K562 (cell line): ENCODE data around the gene SATB2. TPM values are rescaled to one million over a fixed set of nuclear protein-coding genes. Genes with fewer than 3 reads are reported as not detected.

Experiments
- ATAC-seq: fragments of 200-7000 bp; cut with Tn5 transposase; 3 replicates; pipeline ENCODE4 v1.9.1; 2020; ENCODE audit warnings: moderate library complexity
- BruUV-seq: library from RNA; stranded (reverse); fragments of 400-500 nt; replicated peaks from 2 replicates; lab custom pipeline; 2021; lab: Mats Ljungman, UMichigan
- CTCF ChIA-PET: fragments of 300-600 bp; formaldehyde crosslinking; extraction: SDS; loops from one replicate; lab custom pipeline; 2021; ENCODE audit warnings: low intra/inter-chr PET ratio; lab: Yijun Ruan, JAX
- POLR2A ChIA-PET: fragments of 300-600, 350-650 bp; sonication (Branson Sonifier 250); formaldehyde crosslinking; extraction: SDS; loops from one replicate; lab custom pipeline; 2021; ENCODE audit warnings: antibody characterized with exemption, inconsistent platforms; lab: Yijun Ruan, JAX
- DNase-seq, 4 experiments: peaks; one replicate each; pipeline versions ENCODE4 v3.0.0 to v3.0.0-alpha.2; 2011 to 2018; ENCODE audit warnings: low spot score in 3 of 4, mixed read lengths in 3 of 4; ENCODE audit errors: extremely low read depth in 1 of 4
- FAIRE-seq: peaks from 2 replicates; lab custom pipeline; 2011; peaks lifted over from hg19 to GRCh38; lab: Jason Lieb, UNC
- H2AFZ ChIP-seq: 2 replicates; pipeline ENCODE4 v1.6.0; 2011; ENCODE audit warnings: low read depth, low read length, control low read depth, inconsistent platforms
- H3K27ac ChIP-seq: fragments of 200-600 bp; 3 replicates; pipeline ENCODE4 v1.8.0; 2011; ENCODE audit warnings: low read depth, mild to moderate bottlenecking, control low read depth, inconsistent platforms, low read length, moderate library complexity, mixed read lengths; ENCODE audit errors: extremely low read depth
- H3K27me3 ChIP-seq, 2 experiments: fragments of 300-600 bp in 1 of 2; 2 replicates in 1 of 2; 3 replicates in 1 of 2; pipeline versions ENCODE4 v1.6.0 to v1.8.0; 2011; ENCODE audit warnings: inconsistent platforms in 2 of 2, low read length in 2 of 2, mild to moderate bottlenecking in 1 of 2, mixed read lengths in 1 of 2, moderate library complexity in 1 of 2; ENCODE audit not compliant: control insufficient read depth in 2 of 2, insufficient read depth in 2 of 2
- H3K36me3 ChIP-seq: fragments of 300-600 bp; 3 replicates; pipeline ENCODE4 v1.8.0; 2011; ENCODE audit warnings: mild to moderate bottlenecking, low read length, inconsistent platforms; ENCODE audit not compliant: control insufficient read depth, insufficient read depth
- H3K4me1 ChIP-seq, 2 experiments: fragments of 200-600 bp in 1 of 2; replicated peaks in 1 of 2; 2 replicates in 1 of 2; 3 replicates in 1 of 2; pipeline versions ENCODE4 v1.5.1 to v1.8.0; 2011; ENCODE audit warnings: inconsistent platforms in 2 of 2, low read length in 2 of 2, mild to moderate bottlenecking in 1 of 2, mixed read lengths in 1 of 2, moderate library complexity in 1 of 2; ENCODE audit not compliant: control insufficient read depth in 2 of 2, insufficient read depth in 2 of 2
- H3K4me2 ChIP-seq: 2 replicates; pipeline ENCODE4 v1.6.1; 2011; ENCODE audit warnings: low read length, control low read depth, inconsistent platforms, mixed read lengths; ENCODE audit not compliant: insufficient read depth
- H3K4me3 ChIP-seq: fragments of 200-600 bp; sonication (generic), shearing (Covaris generic); 2 replicates; pipeline ENCODE4 v1.5.1; 2016; ENCODE audit warnings: control low read depth, inconsistent platforms
- H3K79me2 ChIP-seq: fragments of 200-600 bp; 3 replicates; pipeline ENCODE4 v1.8.0; 2011; ENCODE audit warnings: low read length, inconsistent platforms; ENCODE audit not compliant: control insufficient read depth, insufficient read depth
- H3K9ac ChIP-seq, 2 experiments: 2 replicates each; pipeline versions ENCODE4 v1.6.0 to v1.6.1; 2011; ENCODE audit warnings: low read depth in 2 of 2, low read length in 2 of 2, control low read depth in 1 of 2, inconsistent platforms in 1 of 2, mild to moderate bottlenecking in 1 of 2, mixed read lengths in 1 of 2; ENCODE audit not compliant: insufficient read depth in 1 of 2
- H3K9me1 ChIP-seq: one replicate; pipeline ENCODE4 v1.6.0; 2011; ENCODE audit warnings: inconsistent platforms, mild to moderate bottlenecking, low read length, moderate library complexity; ENCODE audit not compliant: control insufficient read depth, insufficient read depth
- H3K9me3 ChIP-seq: replicated peaks from 2 replicates; pipeline ENCODE4 v1.5.1; 2011; ENCODE audit warnings: low read depth, low read length, inconsistent platforms; ENCODE audit not compliant: control insufficient read depth, insufficient read depth
- H4K20me1 ChIP-seq: replicated peaks from 2 replicates; pipeline ENCODE4 v1.6.1; 2011; ENCODE audit warnings: low read length, inconsistent platforms, mixed read lengths; ENCODE audit not compliant: control insufficient read depth, insufficient read depth
- ARHGAP35 ChIP-seq: fragments of 450-650 bp; IDR thresholded peaks from 2 replicates; pipeline ENCODE4 v1.6.1; 2018; ENCODE audit not compliant: partially characterized antibody
- ARID1B ChIP-seq: fragments of 450-650 bp; IDR thresholded peaks from 2 replicates; pipeline ENCODE4 v1.6.1; 2016; ENCODE audit warnings: antibody characterized with exemption, mild to moderate bottlenecking, inconsistent platforms
- EWSR1 ChIP-seq: fragments of 450-650 bp; IDR thresholded peaks from 2 replicates; pipeline ENCODE4 v1.6.1; 2018; ENCODE audit warnings: borderline replicate concordance, mild to moderate bottlenecking, low read depth, moderate library complexity; ENCODE audit not compliant: partially characterized antibody
- MCM7 ChIP-seq, 2 experiments: fragments of 450-650 bp; IDR thresholded peaks; 2 replicates each; pipeline ENCODE4 v1.6.1; 2016 to 2018
- MXI1 ChIP-seq: IDR thresholded peaks from 2 replicates; pipeline ENCODE4 v1.6.1; 2011; ENCODE audit warnings: low read depth, mild to moderate bottlenecking, improper control_type of control experiment, low read length
- POLR2H ChIP-seq: IDR thresholded peaks from 2 replicates; pipeline ENCODE4 v1.6.1; 2016; ENCODE audit warnings: missing genetic modification characterization, low read depth, mild to moderate bottlenecking, control low read depth, missing compliant biosample characterization, moderate library complexity
- SRSF3 ChIP-seq: fragments of 200-400 bp; formaldehyde crosslinking; IDR thresholded peaks from 2 replicates; pipeline ENCODE4 v1.6.1; 2016; ENCODE audit warnings: mild to moderate bottlenecking, low read length, moderate library complexity; ENCODE audit not compliant: insufficient read depth
- ZFX ChIP-seq: sonication (generic); formaldehyde crosslinking; IDR thresholded peaks from 2 replicates; pipeline ENCODE4 v1.8.0; 2022; ENCODE audit warnings: mild to moderate bottlenecking, missing genetic modification reagents, moderate library complexity
- ZNF41 ChIP-seq: fragments of 250-450 bp; sonication (Bioruptor Pico); conservative IDR thresholded peaks from 2 replicates; pipeline ENCODE4 v1.4.0; 2020; ENCODE audit warnings: mild to moderate bottlenecking
- WGBS: fragments of 100-300 bp; shearing (Covaris generic); methylation state at CpG from one replicate; pipeline ENCODE4 v1.1.6; 2016; ENCODE audit warnings: low coverage, mixed read lengths; ENCODE audit not compliant: insufficient coverage; ENCODE audit errors: missing lambda C conversion rate; 5-methylcytosine and 5-hydroxymethylcytosine counted together
- in situ Hi-C: fragments of 300-500 bp; cut with MboI; formaldehyde crosslinking; loops from 4 replicates; pipeline ENCODE4 v1.15.0; 2018; ENCODE audit warnings: inconsistent platforms, mixed read lengths
- intact Hi-C: fragments of 100-400 bp; cut with micrococcal nuclease; formaldehyde crosslinking; loops from 2 replicates; pipeline ENCODE4 v1.14.2; 2022
- polyA plus RNA-seq, 8 experiments: library from polyadenylated mRNA; depleted of rRNA in 4 of 8; stranded (reverse) in 5 of 8; unstranded in 3 of 8; fragments of >200 nt; fragmentation: Nextera tagmentation in 2 of 8; fragmentation: Illumina TruSeq in 1 of 8; extraction: Ambion mirVana in 2 of 8; extraction: Trizol in 1 of 8; gene quantifications; 2 replicates each; pipeline versions ENCODE4 v1.2.1 to v1.2.3, GENCODE V29; 2011 to 2014; ENCODE audit warnings: inconsistent platforms in 1 of 8, missing spikeins in 1 of 8
- total RNA-seq, 7 experiments: library from RNA; depleted of rRNA in 6 of 7; stranded (reverse); fragments of >200 nt in 6 of 7; fragmentation: Illumina TruSeq in 2 of 7; extraction: Trizol in 2 of 7; gene quantifications; 2 replicates each; pipeline versions ENCODE4 v1.2.1 to v1.2.3, GENCODE V29; 2011 to 2021; ENCODE audit warnings: low replicate concordance in 1 of 7
- TF ChIP-seq, protein P1 (sequence below): fragments of 450-650 bp; formaldehyde crosslinking; conservative IDR thresholded peaks from 2 replicates; pipeline ENCODE4 v1.4.0; 2022; ENCODE audit warnings: mild to moderate bottlenecking, missing genetic modification characterization
- TF ChIP-seq, protein P2 (sequence below): IDR thresholded peaks from 2 replicates; pipeline ENCODE4 v1.6.1; 2011; ENCODE audit not compliant: insufficient read length; ENCODE audit errors: extremely low read depth
- TF ChIP-seq, protein P3 (sequence below): sonication (generic); formaldehyde crosslinking; IDR thresholded peaks from 2 replicates; pipeline ENCODE4 v1.8.1; 2023; ENCODE audit warnings: mild to moderate bottlenecking, missing genetic modification reagents

Gene SATB2
- total and polyA plus RNA-seq, 9 of the 15 experiments (the other 6 are each of a cell fraction or from before 2014, with no cell fraction given) = 4.5 to 34.0 (median 15.1) TPM

DNA sequence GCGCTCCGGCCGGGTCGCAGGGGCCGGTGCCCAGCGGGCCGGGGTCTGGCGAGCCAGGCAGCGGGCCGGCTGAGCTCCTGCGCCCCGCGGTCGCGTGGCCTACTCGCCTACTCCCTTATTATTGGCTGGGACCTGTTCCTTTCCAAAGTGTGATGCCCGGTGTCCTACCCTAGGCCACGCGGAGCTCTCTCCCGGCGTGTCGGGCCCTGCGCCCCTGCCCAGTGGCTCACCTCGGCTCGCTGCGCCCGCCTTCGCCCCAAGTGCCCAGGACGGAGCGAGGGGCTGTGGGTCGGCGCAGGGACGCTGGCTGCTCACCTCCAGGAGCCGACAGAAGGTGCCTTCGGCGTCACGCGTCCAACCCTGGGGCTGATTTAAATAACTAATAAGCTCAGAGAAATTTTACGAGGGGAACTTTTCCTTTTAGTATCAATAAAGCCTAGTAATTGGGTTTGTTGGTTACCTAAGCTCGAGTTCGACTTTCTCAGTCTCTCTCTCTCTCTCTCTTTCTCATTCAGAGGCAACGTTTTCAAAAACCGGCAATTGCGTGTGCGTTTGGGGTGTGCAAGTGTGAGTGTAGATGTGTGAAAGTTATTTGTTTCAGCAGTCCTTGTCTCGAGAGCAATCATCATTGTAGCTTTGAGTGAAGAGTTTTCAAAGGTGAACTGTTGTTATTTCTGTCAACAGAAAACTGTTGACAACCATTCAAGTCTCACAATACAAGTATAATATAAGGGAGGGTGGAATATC, 7.0 kb upstream of the SATB2 start:
- intact Hi-C loops = no loop called here
- in situ Hi-C loops = no loop called here
- WGBS = 95% methylated on average over 4 of the region's 46 CpGs
- Histone ChIP-seq H3K27ac (no peak overlapping the region), H3K9me3 (peaks cover 2% of the 10 kb centered on the region; the same call in 1 of the 2 replicates), H4K20me1 (no peaks in the 10 kb centered on the region), H3K4me2 (no peak overlapping the region), H3K79me2 (peaks cover 21% of the 10 kb centered on the region), H3K36me3 (no peaks in the 10 kb centered on the region), H3K9ac (no peak overlapping the region), H3K9me1 (no peaks in the 10 kb centered on the region), H3K4me3 (no peak overlapping the region), H2AFZ (no peak overlapping the region), H3K4me1 (peaks cover 0 to 10% of the 10 kb centered on the region in 2 experiments; a peak in 2 of 5 replicates), H3K27me3 (no peaks in the 10 kb centered on the region)
- ATAC-seq (no peak), FAIRE-seq (no peak), DNase-seq (no peak)
- TF ChIP-seq POLR2H (tag) (no peak), ZNF41 (no peak), MXI1 (no peak), ZFX (CRISPR knock-in tag) (no peak), ARHGAP35 (no peak), EWSR1 (no peak), MCM7 (IDR thresholded peaks at IDR 0.05) (no peak), SRSF3 (no peak), ARID1B (no peak)
- TF ChIP-seq, protein P1, sequence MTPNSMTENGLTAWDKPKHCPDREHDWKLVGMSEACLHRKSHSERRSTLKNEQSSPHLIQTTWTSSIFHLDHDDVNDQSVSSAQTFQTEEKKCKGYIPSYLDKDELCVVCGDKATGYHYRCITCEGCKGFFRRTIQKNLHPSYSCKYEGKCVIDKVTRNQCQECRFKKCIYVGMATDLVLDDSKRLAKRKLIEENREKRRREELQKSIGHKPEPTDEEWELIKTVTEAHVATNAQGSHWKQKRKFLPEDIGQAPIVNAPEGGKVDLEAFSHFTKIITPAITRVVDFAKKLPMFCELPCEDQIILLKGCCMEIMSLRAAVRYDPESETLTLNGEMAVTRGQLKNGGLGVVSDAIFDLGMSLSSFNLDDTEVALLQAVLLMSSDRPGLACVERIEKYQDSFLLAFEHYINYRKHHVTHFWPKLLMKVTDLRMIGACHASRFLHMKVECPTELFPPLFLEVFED (CRISPR knock-in tag) = no peak
- TF ChIP-seq, protein P2, sequence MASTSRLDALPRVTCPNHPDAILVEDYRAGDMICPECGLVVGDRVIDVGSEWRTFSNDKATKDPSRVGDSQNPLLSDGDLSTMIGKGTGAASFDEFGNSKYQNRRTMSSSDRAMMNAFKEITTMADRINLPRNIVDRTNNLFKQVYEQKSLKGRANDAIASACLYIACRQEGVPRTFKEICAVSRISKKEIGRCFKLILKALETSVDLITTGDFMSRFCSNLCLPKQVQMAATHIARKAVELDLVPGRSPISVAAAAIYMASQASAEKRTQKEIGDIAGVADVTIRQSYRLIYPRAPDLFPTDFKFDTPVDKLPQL = no peak
- TF ChIP-seq, protein P3, sequence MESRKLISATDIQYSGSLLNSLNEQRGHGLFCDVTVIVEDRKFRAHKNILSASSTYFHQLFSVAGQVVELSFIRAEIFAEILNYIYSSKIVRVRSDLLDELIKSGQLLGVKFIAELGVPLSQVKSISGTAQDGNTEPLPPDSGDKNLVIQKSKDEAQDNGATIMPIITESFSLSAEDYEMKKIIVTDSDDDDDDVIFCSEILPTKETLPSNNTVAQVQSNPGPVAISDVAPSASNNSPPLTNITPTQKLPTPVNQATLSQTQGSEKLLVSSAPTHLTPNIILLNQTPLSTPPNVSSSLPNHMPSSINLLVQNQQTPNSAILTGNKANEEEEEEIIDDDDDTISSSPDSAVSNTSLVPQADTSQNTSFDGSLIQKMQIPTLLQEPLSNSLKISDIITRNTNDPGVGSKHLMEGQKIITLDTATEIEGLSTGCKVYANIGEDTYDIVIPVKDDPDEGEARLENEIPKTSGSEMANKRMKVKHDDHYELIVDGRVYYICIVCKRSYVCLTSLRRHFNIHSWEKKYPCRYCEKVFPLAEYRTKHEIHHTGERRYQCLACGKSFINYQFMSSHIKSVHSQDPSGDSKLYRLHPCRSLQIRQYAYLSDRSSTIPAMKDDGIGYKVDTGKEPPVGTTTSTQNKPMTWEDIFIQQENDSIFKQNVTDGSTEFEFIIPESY (CRISPR knock-in tag) = no peak
- ChIA-PET POLR2A (no interaction called here), CTCF (no interaction called here)
- BruUV-seq = no TSS peak
